GM21786 (cell line): ENCODE results near the gene PECR.
A peak's percentile ranks its signal among the peaks of the same experiment; 100 is the strongest.
"Not testable (repeated sequence)": the region's sequence is repeated elsewhere in the genome, so short reads cannot be mapped to it uniquely, and the experiment has no call there.

Experiments
- ATAC-seq: cut with Tn5 transposase; IDR thresholded peaks from one replicate; pipeline ENCODE4 v1.9.1; 2021; ENCODE audit not compliant: unreplicated experiment

Gene PECR

DNA sequence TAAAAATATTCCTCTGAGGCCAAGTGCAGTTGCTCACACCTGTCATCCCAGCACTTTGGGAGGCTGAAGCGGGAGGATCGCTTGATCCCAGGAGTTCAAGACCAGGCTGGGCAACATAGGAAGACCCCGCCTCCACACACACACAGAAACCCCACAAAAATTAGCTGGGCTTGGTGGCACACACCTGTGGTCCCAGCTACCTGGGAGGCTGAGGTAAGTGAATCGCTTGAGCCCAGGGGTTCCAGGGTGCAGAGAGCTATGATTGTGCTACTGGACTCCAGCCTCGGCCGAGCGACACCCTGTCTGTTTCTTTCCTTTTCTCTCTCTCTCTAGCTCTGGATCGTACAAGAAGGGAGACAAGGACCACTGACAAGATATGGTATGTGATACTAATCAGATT, 25.7 kb upstream of the PECR start:
- no peak for ATAC-seq

DNA sequence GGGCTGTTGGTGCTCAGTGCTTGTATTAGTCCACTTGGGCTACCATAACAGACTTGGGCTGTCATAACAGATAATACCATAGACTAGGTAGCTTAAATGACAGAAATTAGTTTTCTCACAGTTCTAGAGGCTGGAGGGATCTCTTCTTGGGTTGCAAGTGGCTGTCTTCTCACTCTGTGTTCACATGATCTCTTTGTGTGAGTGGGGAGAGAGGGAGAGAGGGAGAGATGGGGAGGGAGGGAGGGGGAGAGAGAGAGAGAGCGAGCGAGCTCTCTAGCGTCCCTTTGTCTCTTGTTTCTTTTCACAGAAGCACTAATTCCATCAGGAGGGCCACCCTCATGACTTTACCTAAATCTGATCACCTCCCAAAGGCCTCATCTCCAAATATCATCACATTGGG, 23.1 kb upstream of the PECR start:
- no peak for ATAC-seq

DNA sequence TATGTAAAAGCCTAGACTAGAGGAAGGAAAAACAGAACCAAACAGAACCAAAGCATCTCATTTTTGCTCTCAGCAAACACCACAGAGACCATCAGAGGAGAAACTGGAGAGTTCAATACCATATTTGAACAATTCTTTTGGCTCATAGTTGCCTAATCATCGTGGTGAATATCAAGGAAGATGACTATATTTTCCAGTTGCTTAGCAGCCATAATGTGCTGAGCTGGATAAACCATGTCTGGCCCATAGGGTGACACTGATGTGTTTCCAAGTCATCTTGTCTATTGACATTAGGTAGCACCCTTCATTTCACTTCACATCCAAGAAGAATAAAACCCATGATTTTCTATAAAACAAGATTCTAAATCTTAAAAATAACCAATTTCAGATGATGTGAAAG, 21.6 kb upstream of the PECR start:
- ATAC-seq: no peak

DNA sequence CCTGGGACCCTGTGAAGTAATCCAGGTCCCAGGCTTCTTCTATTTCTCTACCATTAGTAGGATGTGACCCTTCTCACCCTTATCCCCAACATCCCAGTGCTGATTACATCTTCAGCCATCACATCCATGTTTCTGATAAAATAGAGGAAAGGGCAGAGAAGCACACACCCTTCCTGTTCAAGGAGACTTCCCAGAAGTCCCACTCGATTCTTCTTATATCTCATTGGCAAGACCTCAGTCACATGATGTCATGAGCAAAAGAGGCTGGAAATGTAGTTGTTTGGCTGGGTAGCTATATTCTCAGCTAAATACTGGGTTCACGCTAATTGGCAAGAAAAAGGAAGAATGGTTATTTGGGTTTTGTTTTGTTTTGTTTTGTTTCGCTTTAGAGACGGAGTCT, 19.5 kb upstream of the PECR start:
- ATAC-seq: no peak

DNA sequence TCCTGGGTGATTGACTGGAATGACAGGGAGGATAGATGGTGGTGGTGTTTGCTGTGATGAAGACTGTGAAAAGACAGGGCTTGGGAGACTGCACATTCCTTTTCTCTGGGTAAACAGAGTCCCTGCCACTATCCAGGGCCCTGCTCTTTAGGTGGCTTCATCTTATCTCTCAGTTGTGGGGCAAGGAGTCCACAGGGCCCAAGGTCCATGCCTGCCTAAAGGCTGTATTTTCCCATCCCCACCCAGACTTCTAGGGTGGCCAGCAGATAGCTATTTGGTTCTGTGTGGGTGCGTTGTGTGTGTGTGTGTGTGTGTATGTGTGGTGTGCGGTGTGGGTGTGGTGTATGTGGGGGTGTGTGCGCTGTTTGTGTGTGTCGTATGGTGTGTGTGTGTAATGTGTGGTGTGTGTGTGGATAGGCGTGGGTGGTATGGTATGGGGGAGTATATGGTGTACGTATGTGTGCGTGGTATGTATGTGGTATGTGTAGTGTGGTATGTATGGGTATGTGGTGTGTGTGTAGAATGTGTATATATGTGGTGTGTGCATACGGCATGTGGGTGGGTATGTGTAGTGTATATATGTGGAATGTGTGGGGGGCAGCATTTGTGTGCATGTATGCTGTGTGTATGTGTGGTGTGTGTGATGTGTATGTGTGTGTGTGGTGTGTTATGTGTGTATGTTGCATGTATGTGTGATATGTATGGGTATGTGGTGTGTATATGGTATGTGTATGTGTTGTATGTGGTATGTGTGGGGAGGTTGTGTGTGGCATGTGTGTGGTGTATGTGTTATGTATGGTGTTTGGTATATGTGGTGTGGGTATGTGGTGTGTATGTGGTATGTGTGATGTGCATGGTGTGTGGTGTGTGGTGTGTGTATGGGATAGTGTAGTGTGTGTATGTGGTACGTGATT, 17.1 kb upstream of the PECR start:
- ATAC-seq: no peak

DNA sequence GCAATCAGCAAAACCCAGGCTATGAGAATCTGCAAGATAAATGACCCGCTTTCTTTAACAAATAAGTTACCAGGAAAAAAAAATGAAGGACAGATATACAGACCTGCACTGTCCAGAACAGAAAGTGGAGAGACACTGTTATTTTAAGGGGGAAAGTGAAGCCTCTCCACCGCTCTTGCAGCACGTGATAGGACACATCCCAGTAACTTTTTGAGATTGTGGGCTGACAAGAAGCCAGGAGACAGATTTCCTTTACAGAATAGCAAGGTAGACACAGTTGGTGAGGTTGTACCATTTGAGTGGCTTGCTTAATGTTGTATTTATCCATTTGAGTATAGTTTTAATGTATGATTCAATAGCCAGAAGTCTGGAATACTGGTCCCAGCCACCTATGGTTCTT, 13.1 kb upstream of the PECR start:
- ATAC-seq: no peak

DNA sequence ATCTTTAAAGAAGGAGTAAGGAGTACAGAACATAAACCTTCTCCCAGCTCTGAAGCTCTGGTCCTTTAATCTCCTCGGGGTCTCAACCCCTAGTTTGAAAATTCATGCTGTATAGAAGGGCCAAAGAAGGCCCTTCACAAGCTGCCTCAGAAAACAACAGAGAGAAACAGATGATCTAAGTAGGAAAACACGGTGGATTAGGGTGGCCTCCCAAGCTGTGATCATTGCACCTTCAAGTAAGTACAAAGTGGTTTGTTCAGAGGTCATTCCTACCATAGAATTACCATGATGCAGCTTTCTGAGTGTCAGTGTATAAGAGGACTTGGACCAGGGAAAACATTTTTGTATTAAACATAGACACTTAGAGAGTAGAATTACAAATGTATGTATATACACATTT, 11.0 kb upstream of the PECR start:
- ATAC-seq: no peak

DNA sequence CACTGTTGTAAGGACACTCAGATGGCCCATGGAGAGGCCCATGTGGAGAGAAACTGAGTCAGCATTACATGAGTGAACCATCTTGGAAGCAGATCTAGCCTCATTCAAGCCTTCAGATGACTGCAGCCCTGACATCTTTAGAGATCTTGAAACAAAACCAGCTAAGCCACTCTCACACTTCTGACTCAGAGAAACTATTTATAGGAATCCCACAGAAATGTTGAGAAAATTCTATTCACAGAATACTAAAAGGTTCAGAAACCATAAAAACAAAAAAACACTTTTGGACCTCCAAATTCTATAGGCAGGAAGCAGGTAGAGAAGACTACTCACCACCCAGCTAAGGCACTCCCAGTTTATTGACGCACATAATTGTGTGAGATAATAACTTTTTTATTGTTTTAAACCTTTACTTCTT, 8.8 kb upstream of the PECR start:
- peak; percentile 61 for ATAC-seq

DNA sequence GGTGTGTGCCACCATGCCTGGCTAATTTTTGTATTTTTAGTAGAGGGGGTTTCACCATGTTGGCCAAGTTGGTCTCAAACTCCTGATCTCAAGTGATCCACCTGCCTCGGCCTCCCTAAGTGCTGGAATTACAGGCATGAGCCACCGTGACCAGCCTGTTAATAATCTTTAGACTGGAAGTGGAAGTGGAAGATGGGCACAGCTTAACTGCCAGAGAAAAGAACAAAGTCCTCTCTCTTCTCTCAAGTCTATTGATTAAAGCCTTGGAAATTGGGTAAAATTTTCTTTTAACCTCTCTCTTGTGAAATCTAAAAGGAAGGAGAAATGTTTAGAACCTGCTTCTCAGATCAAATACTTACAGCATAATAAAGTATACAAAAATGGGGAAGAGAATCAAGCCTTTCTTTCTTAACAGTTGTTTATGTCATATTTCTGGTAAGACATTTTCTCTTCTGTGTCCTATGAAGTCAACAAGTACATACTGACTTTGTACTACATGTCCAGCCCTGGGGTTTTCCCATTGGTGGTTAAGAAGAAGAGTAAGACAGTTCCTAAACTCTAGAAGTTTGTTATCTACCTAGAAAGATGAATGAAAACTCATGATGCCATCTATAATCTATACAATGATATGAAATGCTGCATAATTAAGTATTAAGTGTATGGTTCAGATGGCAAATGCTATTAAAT, 4.7 kb upstream of the PECR start:
- no peak for ATAC-seq

DNA sequence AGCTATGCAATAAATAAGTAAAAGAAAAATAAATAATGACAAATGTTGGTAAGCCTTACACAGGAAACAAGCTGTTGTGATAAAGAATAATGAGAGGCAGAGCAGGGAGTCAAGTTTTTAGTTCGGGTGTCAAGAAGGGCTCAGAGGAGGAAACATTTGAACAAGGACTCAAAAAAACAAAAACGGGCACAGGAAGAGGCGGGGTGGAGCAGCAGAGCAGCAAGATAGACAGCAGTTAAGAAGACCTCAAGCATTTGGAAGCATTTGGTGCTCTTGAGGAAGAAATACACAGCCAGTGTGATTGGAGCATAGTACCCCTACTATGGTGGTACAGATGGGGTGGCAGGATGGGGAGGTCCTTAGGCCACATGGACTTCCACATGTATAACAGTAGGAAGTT, 2.9 kb upstream of the PECR start:
- no peak for ATAC-seq

DNA sequence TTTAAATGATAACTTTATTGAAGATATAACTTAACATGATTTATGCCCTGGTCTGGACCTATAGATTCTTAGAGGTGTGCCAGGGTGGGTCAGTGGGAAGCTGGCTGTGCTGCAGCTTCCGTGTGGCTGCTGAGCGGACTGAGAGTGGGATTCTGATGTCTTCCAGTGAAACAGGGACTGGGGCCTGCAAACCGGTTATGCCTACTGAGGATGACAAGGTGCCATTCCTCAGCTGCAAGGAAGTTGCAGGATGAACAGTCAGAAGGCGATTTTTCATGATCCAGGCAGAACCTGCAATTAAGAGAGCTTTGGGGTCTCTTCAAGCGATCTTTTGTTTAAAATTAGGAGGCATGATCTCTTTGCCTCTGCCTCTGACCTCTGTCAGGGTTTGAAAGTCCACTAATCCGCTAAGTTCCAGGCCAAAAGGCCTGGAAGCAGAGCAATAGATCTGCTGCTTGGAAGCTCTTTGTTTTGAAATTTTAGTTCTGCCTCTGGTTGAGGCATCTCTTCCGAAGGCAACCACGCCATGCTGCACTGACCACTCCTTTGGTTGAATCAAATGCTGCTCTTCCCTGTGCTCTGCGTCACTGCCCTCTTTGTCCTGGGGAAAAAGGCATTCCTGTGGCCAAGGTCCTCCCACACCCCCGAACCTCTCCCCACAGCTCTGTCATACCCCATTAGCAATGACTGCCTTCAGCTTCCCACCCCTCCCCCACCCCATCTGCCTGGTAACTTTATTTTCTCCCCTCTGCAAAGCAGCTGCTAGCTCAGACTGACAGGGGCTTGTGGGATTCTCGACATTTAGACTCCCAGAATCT, 2.1 kb upstream of the PECR start:
- no peak for ATAC-seq

DNA sequence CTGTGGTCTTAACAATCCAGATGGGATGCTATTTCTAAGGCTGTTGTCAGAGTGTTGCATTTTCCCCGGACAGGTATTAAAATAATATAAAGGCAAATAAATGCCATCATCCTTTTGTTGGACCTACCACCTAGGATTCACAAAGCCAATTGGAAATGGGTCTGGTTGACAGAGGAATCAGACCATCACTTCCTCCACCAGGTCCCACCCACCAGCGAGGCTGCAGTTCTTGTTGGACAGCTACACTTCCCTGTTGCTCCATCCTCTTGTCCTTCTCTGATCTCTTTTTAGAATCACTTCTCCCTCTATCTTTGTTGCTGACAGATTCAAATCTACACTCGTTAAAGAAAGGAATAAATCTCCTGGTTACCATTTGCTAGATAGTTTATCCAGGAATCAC, 1.2 kb upstream of the PECR start:
- no peak for ATAC-seq

DNA sequence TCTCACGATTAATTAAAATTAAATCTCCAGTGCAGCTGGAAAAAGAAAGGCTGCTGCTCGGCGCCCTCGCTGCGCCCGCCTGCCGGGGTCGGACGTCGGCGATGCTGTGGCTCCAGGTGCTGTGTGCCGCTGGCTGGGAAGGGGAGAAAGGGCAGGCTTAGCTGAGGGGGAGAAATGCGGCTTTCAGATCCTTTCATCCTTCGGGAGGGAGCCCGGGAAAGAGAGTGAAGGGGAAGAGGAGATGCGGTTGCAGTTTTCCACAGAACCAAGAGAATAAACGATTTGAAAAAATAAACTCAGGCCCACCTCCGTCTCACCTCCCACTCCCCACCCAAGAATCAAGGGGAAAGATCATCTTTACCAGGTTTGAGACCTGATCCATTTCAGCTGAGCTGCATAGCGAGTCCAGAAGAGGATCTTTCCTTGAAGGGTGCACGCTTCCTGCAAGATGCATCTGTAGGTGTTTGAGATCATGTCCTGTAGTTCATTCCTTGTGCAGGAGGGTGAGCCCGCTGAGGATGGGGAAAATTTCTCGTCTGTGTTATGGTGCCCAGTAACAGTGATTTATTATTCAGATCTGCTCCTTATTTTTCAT, 605 bp upstream of the PECR start:
- ATAC-seq: no peak

DNA sequence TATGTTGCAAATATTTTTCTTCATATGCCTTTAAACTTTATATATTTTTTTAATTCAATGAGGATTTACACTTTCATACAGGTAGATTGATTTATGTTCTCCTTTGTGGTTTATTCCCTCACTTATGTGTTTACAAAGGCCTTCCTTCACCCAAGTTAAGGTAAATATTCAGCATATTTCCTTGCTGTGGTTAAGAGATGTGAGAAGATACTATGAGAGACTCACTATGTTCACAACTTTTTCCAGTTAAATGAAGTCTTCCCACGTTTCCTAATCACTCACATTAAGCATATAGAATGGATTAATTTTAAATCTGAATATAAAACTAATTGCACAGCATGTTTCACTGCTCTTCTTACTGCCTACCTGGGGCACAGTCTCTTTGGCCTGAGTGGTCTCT, 597 bp downstream of the PECR start:
- no peak for ATAC-seq

DNA sequence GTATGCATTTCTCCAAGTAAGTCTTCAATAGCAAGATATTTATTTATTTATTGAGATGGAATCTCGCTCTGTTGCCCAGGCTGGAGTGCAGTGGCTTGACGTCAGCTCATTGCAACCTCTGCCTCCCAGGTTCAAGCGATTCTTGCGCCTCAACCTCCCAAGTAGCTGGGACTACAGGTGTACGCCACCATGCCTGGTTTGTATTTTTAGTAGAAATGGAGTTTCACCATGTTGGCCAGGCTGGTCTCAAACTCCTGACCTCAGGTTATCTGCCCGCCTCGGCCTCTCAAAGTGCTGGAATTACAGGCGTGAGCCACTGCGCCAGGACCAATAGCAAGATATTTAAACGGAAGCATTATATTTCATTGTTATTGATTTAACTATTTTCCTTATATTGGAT, 1.6 kb downstream of the PECR start:
- ATAC-seq: not testable (repeated sequence)

DNA sequence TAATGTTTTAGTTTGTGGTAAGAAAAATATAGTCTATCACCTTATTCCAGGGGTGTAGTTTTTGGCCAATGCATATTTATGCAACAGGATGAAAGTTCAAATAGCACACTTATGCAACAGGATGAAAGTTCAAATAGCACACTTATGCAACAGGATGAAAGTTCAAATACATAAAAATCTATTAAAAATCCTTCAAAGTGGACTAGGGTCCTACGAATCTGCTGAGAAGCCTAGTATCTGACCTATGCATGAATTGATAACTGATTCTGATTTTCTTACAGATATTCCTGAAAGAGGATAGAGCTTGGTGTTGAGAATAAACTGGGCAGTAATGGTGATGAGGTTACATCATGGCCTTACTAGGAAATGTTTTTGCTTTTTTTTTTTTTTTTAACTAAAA, 2.8 kb downstream of the PECR start:
- ATAC-seq: no peak

DNA sequence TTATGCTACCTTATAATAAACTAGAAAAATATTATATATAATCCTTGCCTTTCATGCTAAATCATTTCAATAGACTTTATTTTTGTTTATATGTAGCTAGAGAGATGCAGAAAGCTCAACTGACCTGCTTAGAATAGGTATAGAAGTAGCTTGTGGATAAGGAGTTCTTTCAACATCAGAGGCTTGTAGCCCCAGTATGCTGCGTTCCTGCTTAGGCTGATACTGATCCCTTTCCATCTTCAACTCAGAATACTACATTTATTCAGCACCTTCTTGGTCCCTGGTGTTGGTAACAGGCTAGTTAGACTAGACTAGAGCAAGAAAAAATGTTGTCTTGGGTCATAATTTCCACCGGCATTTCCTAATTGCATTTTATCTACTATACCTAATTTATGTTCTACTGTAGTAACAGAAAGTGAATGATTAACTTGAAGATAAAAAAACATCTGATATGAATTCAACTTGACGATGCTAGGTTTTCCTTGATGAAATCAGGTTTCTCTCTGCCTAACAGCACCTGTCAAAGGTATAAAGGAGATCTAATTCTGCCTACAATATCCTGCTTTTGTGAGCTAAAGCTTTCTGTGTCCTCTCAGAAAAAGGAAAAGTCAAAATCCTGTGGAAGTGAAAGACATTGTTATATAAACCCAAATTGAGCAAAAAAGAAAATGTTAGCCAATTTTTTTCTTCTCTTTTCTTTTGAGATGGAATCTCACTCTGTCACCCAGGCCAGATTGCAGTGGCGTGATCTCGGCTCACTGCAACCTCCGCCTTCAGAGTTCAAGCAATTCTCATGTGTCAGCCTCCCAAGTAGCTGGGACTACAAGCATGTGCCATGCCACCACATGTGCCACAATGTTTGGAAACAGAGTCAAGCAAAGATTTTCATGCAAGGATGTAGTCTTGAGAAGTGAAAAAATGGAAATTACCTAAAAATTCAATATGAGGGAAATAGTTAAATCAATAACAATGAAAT, 5.8 kb downstream of the PECR start:
- no peak for ATAC-seq

DNA sequence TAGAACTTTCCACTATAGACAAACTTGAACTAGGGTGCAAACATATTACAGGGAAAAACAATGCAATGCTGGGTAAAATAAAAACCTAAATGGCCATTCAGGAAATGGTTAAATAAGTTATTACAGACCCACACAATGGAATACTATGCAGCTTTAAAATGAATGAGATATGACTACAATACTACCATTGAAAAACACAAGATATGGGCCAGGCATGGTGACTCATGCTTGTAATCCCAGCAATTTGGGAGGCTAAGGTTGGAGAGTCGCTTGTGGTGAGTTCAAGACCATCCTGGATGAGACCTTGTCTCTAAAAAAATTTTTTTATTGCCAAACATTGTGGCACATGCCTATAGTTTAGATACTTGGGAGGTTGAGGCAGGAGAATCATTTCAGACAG, 6.8 kb downstream of the PECR start:
- ATAC-seq: no peak

DNA sequence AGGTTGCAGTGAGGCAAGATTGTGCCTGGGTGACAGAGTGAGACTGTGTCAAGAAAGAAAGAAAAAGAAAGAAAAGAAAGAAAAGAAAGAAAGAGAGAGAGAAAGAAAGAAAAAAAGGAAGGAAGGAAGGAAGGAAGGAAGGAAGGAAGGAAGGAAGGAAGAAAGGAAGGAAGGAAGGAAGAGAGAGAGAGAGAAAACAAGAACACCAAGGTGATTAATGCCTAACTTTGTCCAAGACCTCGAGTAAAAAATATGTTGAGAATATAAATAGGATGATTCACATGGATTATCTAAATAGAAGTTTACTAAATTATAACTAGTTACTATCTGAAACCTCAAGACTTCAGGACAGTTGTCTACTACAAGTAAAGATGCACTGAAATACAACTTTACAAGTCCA, 7.2 kb downstream of the PECR start:
- no peak for ATAC-seq

DNA sequence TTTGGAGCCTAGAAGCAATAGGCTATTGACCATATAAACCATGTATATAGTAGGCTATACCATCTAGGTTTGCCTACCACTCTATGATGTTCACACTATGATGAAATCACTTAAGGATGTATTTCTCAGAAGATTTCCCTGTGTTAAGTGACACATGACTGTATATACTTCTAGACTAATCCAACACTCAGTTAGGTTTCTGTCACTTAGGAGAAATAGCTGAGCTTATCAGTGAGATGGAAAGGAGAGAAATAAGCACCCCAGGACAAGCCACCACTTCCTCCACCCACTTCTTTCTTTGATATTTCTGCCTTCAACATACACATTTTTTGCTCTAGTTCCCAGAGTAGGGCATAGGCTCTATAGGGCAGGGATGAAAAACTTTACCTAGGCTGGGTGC, 7.8 kb downstream of the PECR start:
- ATAC-seq: no peak
